GM18499 (cell line): ENCODE data around the gene DRC1.
"Not testable (repeated sequence)": the region's sequence is repeated elsewhere in the genome, so short reads cannot be mapped to it uniquely, and the experiment has no call there.

Experiments
- ATAC-seq: cut with Tn5 transposase; IDR thresholded peaks from one replicate; pipeline ENCODE4 v1.9.1; 2021; ENCODE audit warnings: moderate number of reproducible peaks; ENCODE audit not compliant: insufficient read depth, unreplicated experiment

The DRC1 gene

DNA sequence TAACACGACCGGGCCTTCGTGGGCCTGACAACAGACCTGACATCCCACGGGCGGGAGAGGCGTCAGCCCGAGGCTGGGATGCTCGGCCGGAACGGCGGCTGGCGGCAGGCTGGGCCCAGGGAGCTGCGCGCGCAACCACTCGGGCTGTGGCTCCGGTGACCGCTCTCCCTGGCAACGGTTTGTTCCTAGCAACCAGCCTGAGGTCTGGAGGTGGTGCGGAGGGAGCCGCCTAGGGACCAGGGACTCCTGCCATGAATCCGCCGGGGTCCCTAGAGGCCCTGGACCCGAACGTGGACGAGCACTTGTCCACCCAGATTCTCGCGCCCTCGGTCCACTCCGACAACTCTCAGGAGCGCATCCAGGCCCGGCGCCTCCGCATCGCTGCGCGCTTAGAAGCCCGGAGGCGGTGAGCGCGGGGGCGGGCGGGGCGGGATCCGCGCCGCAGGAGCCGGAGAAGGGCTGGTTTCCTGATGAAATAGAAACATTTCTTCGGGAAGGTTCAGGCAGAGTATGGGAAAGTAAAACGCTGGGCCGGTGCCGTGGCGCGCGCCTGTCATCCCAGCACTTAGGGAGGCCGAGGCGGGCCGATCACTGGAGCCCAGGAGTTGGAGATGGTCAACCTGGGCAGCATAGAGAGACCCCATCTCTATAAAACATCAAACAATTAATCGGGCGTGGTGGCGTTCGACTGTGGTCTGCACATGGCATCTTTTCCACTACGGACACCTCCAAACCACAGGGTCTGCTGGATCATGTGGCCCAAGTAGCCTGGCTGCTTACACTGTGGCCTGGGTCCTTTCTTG, at the start of gene DRC1:
Gene DRC1, plus strand, starts transcription at position 182 of the 803 bp plus-strand sequence. Its CDS starts 70 bp downstream, at position 252.
- ATAC-seq, result no peak

DNA sequence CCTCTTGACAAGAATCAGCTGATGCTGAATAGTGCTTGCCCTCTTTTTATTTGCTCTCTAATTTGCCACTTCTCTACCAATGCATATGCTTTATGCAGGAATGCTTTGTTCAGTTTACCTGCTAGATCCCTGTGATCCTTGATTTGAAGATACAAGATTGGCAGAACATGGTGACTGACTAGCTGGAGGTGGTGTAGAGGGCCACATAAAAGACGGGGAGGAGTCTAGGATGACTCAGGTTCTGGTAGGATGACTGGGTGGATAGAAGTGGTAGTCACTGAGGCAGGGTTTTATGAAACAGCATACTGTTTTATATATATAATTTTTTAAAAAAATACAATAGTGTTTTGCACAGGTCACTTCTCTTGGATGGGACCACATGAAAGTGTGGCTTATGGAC, 48.8 kb upstream of the DRC1 start:
- no peak for ATAC-seq

DNA sequence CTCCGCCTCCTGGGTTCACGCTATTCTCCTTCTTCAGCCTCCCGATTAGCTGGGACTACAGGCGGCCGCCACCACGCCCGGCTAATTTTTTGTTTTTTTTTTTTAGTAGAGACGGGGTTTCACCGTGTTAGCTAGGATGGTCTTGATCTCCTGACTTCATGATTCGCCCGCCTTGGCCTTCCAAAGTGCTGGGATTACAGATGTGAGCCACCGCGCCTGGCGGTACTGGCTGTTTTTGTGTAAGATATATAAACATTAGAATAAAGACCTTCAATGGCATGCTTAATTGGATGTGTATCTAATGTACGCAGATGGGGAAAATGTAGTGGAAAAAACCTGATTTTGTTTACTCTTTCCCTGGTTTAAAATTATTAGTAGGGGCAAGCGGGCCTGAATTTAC, 47.3 kb upstream of the DRC1 start:
- ATAC-seq, result not testable (repeated sequence)

GRCh38 chr2:26355038-26355995, 46.4 kb upstream of the DRC1 start:
- no peak for ATAC-seq

GRCh38 chr2:26356111-26356510, 45.6 kb upstream of the DRC1 start:
- ATAC-seq, result no peak

DNA sequence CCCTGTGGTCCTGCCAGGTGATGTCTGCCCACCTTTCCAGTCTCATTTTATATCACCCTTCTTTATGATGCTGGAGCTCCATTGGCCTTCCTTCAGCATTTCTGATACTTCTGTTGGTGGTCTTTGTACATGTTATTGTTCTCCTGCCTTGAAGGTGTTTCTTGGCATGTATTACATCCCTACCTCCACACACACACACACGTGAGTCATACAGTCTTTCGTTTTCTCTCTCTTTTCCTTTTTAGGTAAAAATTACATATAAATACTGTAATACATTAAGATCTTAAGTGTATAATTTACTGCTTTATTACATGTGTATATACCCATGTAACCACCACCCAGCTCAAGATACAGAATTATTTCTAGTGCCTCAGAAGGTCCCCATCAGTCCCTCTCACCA, 44.9 kb upstream of the DRC1 start:
- ATAC-seq, result no peak

DNA sequence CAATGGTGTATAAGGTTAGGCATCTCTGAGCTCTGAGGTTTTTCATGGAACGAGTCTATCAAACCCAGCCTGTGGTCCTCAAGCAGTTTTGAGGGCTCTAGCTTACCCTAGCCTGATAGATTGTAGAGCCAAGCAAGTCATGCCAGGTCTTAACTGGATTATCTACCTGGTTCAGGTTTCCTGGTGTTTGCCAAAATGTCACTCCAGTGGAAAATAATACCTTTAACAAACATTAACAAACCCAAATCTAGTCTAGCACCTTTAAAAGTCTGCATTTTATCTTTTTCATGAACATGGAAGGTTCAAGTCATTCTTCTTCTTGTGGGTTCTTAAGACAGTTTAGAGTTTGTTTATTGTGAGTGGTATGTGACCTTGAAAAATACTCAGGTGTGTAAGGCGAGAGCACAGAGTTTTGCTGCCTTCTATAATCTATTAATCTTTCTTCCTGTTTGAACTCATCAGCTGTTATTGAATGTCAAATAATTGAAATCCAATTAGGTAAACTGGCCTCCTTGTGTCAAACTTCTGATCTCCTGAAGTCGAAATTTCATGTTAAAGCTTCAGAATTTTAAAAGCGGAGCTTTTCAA, 41.7 kb upstream of the DRC1 start:
- ATAC-seq, result no peak

DNA sequence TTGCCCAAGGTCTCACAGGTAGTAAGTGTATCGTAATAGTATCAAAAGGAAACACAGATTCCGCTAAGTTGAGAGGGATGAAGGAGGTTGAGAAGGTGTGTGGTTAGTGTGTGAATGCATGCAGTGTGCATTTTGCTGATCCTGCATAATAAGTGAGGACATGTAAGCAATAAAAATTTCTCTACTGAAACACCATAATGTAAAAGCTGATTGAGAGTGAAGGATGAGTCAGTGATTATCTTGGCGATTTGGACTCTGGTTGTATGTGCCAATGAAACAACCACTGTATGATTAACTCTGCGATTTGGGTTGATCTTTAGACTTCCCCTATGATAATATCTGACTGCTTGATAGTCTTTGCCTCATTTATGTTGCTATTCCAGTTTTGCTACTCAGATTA, 38.4 kb upstream of the DRC1 start:
- no peak for ATAC-seq

GRCh38 chr2:26363958-26364357, 37.8 kb upstream of the DRC1 start:
- no peak for ATAC-seq

DNA sequence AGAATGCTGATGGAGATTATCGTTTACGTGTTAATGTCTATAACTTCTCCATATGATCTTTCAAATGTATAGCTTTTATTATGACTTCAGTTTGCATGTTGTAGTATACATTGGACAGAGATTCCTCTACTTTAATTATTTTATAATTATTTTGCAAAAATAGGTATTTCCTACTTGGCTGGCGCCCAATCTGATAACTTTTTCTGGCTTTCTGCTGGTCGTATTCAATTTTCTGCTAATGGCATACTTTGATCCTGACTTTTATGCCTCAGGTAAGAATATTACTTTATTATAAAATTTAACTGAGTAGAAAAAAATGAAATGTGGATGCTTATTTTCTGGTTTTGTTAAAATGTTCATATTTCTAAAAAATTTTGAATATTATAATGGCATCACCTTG, 37.1 kb upstream of the DRC1 start:
- no peak for ATAC-seq

DNA sequence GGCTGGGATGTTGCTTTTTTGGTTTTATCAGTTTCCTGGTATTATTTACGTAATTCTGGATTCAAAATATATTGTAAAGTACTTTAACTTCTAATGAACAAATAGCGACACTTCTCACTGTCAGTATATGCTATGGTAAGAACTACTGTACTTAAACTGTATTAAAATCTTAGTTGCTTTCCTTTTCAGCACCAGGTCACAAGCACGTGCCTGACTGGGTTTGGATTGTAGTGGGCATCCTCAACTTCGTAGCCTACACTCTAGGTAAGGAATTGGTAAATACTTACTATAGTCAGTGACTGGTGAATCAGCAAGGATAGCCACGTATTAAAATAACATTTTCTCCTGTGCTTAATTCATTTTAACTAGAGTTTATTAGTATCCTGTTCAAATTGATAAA, 34.8 kb upstream of the DRC1 start:
- no peak for ATAC-seq

DNA sequence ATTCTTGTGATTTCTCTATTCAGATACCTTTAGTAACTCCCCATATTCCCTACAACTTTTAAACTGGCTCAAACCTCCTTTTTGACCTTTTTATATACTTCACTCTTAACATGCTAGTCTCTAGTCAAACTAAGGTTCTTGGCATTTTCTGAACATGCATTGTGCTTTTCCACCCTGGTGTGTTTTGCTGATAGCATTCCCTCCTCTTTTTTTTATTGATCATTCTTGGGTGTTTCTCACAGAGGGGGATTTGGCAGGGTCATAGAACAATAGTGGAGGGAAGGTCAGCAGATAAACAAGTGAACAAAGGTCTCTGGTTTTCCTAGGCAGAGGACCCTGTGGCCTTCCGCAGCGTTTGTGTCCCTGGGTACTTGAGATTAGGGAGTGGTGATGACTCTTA, 32.1 kb upstream of the DRC1 start:
- ATAC-seq, result not testable (repeated sequence)

GRCh38 chr2:26370909-26371308, 30.8 kb upstream of the DRC1 start:
- ATAC-seq, result not testable (repeated sequence)

DNA sequence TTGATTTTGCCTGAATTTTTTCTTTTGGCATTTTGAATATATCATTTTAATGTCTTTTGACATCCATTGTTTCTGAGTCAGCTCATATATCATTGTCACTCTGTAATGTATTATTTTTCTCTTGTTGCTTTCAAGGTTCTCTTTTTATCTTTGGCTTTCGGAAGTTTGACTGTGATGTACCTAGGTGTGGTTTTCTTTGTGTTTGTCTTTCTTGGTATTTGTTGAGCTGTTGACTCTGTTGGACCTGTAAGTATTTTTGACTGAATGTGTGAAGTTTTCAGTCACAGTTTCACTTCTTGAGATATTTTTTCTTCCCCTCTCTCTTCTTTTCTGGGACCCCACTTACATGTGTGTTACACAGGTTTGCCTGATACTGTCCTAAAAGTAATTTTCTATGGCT, 24.9 kb upstream of the DRC1 start:
- ATAC-seq, result no peak

- no peak for ATAC-seq
These were observed 21.4 kb upstream of the DRC1 start for GRCh38 chr2:26380281-26380680.

GRCh38 chr2:26382564-26382963, 19.2 kb upstream of the DRC1 start:
- no peak for ATAC-seq

- ATAC-seq, result no peak
These were observed 17.5 kb upstream of the DRC1 start for GRCh38 chr2:26384183-26384582.

GRCh38 chr2:26384597-26384996, 17.1 kb upstream of the DRC1 start:
- no peak for ATAC-seq

DNA sequence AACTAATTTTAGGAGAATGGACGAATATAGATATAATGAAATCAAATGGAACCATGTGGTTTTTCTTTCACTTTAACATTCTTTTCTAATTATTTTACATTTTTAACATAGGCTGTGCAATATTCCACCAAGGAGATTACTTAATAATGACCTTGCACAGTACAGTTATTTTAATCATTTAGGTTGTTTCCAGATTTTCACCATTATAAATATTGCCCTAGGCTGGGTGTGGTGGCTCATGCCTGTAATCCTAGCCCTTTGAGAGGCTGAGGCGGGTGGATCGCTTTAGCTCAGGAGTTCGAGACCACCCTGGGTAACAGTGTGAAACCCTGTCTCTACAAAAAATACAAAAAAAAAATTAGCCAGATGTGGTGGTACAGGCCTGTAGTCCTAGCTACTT, 14.5 kb upstream of the DRC1 start:
- no peak for ATAC-seq

GRCh38 chr2:26394694-26395093, 7.0 kb upstream of the DRC1 start:
- no peak for ATAC-seq

DNA sequence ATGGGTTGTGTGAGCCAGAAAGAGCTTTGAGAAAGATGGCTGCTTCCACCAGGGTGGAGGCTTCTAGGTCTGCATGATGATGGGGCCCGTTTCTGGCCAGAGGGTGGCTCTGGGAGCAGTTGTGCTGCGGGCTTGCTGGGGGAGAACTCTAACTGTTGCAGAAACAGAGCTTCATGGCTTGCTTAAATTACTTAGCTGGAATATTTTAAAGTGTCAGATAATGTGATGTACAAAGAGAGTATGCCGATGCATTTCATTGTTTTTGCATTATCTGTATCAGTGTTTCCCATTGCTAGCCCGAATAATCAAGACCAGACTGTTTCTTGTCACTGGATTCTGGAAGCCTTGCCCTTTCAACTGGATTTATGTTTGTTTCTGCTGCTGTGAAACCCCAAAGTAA, 6.3 kb upstream of the DRC1 start:
- ATAC-seq, result no peak
